NCI-H1694 (cell line): ENCODE measurements around the gene VAMP5.
"Not testable (repeated sequence)": the region's sequence is repeated elsewhere in the genome, so short reads cannot be mapped to it uniquely, and the experiment has no call there.

Experiments
- DNase-seq: peaks from one replicate; lab custom pipeline; 2025; lab: John Stamatoyannopoulos, UW

The VAMP5 gene, protein sequence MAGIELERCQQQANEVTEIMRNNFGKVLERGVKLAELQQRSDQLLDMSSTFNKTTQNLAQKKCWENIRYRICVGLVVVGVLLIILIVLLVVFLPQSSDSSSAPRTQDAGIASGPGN

DNA sequence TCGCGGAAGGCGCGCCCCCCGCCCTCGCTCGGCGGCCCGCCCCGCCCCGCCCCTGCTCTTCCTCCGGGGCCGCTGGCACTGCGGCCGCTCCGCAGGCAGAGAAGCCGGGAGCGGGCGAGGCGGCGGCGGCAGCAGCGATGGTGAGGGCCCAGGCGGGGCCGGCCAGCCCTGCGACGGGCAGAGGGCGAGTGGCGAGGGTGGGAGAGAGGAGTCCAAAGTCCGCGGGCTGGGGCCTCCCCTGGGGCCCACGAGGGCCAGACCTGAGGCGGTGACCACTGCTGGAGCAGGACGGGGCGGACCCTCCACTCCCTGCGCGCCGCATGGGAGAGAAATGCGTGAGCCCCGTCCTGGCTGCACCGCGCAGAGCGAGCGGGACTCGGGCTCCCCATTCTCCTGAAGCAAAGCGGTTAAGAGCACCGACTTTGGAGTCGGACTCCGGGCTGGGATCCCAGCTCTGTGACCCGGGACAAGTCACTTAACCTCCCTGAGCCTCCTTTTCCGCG lies at the start of gene VAMP5:
VAMP5 (plus strand) TSS at position 78 of the 503 bp plus-strand sequence; CDS start at position 138, 60 bp downstream.
- DNase-seq: no peak

DNA sequence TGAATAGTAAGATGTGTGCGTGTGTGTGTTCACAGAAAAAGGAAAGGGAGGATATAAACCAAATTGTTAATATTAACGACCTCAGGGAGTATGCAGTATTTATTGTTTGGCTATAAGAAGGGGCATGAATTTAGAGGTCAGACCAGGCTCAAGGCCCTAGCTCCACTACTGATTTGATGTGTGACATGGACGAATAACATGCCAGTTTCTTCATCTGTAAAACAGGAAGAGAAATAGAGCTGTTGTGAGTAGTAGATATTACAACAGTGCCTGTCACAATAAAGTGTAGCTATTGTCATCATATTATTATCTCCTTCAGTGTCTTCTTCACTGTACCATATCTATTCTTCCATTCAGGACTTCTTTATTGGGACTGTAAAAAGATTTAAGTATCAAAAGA lies 49.4 kb upstream of the VAMP5 start:
- no peak for DNase-seq

DNA sequence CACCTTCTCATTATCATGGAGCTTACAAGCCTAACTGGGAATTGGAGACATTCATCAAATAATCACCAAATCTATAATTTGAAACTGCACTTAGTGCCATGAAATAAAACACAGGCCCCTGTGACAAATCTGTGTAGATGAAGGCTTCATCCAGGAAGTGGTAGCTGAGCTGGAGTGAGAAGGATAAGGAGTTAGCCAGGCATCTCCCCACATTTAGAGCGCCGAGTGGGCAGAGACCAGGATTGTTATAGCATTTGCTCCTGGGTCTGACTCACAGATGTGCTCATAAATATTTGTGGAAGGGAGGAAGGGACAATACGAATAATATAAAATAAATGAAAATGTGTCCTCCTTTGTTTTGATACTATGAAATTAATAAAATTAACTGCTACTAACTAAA lies 47.8 kb upstream of the VAMP5 start:
- DNase-seq: no peak

DNA sequence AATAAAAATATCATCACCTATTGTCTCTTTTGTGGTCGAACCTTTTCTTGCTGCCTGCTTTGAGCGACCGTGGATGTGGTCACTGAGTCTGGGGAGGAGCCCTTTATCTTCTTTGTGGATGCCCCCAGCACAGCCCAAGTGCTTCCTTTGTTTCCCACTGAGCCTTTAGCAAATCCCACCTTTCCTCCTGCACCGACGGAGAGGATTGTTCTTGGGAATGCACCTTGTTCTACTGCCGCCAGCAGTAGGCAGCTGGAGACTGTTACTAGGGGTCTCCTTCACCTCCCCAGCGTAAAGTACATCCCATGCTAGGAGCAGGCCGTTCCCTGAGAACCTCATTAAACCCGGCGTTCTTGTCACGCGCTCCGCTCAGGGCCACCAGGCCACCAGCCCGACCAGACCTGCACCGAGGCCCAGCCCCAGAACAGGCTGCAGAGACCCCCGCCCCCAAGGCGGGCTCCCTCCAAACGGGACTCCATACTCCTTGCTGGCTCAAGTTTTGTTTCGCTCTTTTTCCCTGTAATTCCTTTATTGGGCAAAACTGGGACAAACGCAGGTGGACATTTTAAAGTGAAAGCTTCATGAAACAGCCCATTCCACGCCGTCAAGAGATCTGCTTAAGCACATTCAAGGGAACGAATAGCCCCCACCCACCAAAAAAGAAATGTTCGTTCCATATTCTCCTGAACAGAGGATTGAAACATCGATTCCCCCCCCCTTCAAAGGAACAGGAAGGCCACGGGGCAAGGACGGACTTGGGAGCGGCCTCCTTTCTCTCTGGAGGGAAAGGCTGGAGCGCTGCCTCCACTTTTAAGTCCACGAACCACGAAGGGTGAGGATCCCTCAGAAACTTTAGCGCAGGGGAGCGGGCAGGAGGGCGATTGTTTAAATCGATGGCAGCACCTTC lies 46.4 kb upstream of the VAMP5 start:
- peak; percentile 65 for DNase-seq

- DNase-seq: peak; percentile 82
Observed at GRCh38 chr2:85538507-85539360, 45.5 kb upstream of the VAMP5 start, which contains the start of gene MAT2A. Gene MAT2A, plus strand, starts transcription at chr2:85539168. Its CDS starts 120 bp downstream, at chr2:85539288.

DNA sequence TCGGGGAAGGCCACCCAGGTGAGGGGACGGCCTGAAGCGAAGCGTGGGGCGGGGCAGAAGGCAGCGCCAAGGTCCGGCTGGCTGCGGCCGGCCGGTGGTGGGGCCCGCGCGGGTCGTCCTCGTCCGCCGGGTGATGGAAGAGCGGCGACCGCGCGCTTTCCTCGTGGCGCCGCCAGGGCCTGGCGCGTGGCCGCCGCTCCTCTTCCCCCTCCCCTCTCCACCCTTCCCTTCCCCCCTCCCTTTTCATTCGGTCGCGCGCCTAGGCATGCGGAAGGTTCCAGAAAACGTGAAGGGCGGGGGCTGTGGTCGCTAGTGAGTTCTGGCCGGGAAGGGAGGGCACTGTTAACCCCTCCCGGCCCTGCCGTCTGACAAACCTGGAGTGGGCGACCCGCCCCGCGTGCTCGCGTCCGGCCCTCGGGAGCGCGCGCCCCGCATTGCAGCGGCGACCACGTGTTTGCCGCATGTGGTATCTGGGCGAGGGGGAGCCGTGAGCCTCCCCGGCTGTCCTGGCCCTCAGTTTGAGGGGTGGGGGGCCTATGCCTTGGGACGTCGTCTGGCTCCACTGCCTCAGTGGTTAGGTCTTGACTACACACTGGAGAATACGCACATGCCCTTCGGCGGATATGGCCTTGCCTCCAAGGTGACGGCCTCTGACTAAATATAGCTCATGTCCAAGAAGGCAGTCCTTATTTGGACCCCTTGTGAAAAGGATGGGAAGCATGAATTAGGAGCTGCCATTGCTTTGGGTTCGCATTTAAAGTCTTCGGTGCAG lies 44.7 kb upstream of the VAMP5 start:
- no peak for DNase-seq

- no peak for DNase-seq
Observed at GRCh38 chr2:85540133-85540648, 44.0 kb upstream of the VAMP5 start.

DNA sequence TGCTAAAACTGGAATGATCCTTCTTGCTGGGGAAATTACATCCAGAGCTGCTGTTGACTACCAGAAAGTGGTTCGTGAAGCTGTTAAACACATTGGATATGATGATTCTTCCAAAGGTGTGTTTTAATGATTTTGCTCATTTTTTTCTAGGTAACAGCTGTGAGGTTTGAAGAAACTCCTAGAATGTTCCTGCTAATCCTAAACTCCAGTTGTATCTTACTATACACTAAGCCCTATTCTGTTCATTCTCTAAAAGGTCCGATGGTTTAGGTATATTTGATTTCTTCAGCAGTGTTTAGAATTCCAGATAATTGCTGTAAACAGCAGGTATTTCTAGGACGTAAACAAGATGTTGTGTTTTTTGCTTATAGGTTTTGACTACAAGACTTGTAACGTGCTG lies 43.0 kb upstream of the VAMP5 start:
- DNase-seq: no peak

DNA sequence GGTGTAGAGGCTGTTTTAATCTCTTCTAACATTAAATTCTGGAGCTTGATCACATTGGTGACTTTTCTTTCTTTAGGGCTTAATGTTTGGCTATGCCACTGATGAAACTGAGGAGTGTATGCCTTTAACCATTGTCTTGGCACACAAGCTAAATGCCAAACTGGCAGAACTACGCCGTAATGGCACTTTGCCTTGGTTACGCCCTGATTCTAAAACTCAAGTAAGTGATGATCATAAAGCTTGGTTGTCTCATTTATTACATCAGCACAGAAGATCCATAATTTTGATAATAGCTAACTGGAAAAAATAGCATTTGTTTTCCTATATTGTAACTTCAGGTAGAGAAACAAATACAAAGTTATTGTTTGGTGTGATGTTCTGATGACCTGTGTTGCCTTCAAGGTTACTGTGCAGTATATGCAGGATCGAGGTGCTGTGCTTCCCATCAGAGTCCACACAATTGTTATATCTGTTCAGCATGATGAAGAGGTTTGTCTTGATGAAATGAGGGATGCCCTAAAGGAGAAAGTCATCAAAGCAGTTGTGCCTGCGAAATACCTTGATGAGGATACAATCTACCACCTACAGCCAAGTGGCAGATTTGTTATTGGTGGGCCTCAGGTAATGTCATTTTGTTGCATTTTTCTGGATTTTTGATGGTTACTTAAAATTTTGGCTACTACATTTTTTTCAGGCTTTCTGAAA lies 42.3 kb upstream of the VAMP5 start:
- DNase-seq: no peak

GRCh38 chr2:85542777-85543176 lies 41.5 kb upstream of the VAMP5 start:
- DNase-seq: no peak

GRCh38 chr2:85544254-85544691 lies 40.0 kb upstream of the VAMP5 start:
- not testable (repeated sequence) for DNase-seq

GRCh38 chr2:85544915-85545779 lies 39.1 kb upstream of the VAMP5 start:
- not testable (repeated sequence) for DNase-seq

DNA sequence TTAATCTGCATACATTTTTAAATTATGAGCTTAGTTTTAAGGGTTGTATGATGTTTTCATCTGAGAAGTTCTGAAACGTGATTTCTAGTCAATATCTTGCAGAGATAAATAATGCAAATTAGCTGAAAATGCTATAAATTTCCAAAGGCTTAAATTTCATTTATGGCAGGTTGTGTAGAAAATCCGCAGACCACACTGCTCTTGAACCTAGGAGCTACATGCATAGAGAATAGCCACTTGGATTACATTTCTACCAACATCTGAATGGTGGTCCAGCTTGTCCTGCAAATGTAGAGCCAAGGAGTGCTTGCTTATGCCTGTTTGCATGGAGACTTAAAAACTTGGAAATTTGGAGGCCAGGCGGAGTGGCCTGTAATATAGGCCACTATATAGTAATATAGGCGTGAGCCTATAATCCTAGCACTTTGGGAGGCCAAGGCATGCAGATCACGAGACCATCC lies 38.4 kb upstream of the VAMP5 start:
- no peak for DNase-seq

GRCh38 chr2:85547089-85547858 lies 37.0 kb upstream of the VAMP5 start:
- no peak for DNase-seq

DNA sequence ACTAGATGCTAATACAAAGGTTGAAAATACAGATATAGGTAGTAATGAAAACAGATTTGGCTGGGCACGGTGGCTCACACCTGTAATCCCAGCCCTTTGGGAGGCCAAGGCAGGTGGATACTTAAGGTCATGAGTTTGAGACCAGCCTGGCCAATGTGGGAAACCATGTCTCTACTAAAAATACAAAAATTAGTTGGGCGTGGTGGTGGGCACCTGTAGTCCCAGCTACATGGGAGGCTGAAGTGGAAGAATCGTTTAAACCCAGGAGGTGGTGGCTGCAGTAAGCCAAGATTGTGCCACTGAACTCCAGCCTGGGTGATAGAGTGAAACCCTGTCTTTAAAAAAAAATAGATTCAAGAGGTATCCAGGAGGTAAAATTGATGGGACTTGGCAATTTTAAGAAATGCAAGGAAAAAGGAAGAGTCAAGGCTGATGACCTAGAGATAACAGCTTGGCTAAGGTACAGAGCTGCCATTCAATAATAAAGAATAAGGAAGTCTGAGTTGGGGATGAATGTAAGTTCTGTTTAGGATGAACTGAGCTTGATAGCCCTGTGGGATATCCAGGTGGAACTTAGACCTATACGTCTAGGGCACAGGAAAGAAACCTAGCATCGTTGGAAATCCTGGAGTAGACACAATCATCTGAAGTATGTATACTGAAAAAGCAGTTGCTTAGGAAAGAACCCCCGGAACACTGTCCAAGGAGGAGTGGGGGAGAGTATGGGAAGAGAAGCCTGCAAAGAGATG lies 36.2 kb upstream of the VAMP5 start:
- no peak for DNase-seq

DNA sequence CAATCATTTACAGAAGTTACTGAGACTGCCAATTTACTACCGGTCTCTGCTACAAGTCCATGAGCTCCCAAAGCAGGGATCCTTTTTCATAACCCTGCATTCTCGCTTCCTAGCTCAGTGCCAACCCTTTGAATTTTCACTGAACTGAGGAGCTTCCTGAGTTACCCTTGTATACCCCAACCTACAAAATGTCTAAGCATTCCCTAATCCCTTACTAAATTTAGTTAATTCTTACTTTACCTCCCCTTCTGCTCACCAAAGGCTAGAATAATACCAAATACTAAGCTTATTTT lies 35.7 kb upstream of the VAMP5 start:
- DNase-seq: no peak

DNA sequence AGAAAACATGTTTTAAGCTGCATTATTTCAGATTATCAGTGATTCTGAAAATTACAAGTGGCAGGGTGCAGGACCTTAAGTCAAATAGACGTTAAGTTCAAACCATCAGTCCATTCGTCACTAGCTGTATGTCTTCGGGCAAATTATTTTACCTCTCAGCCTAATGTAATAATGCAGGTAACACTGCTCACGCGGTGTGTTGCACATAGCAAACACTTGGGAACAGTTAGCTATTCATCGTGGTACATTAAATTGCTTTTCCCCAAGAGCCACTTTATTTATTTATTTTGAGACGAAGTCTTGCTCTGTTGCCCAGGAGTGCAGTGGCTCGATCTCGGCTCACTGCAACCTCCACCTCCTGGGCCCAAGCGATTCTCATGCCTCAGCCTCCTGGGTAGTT lies 35.1 kb upstream of the VAMP5 start:
- no peak for DNase-seq

- DNase-seq: no peak
Observed at GRCh38 chr2:85549826-85550225, 34.4 kb upstream of the VAMP5 start.
